GM18517 (cell line): Measurements from ENCODE around the gene ZFY.
"Not testable (repeated sequence)": the region's sequence is repeated elsewhere in the genome, so short reads cannot be mapped to it uniquely, and the experiment has no call there.

Experiments
- ATAC-seq: cut with Tn5 transposase; IDR thresholded peaks from one replicate; pipeline ENCODE4 v1.9.1; 2021; ENCODE audit warnings: mild to moderate bottlenecking, moderate library complexity; ENCODE audit not compliant: unreplicated experiment

Gene ZFY

GRCh38 chrY:2972708-2973107, 37.5 kb downstream of the ZFY start:
- no peak for ATAC-seq

- ATAC-seq = no peak
Measured at GRCh38 chrY:2973110-2973751, 38.0 kb downstream of the ZFY start.

GRCh38 chrY:2979283-2979682, 44.1 kb downstream of the ZFY start:
- ATAC-seq = no peak

- no peak for ATAC-seq
Measured at GRCh38 chrY:2984491-2984890, 49.3 kb downstream of the ZFY start.

GRCh38 chrY:2987178-2987577, 52.0 kb downstream of the ZFY start:
- not testable (repeated sequence) for ATAC-seq

- not testable (repeated sequence) for ATAC-seq
Measured at GRCh38 chrY:2997369-2997768, 62.2 kb downstream of the ZFY start.

GRCh38 chrY:3002190-3002589, 67.0 kb downstream of the ZFY start:
- ATAC-seq = no peak

GRCh38 chrY:3002680-3003515, 67.7 kb downstream of the ZFY start:
- no peak for ATAC-seq

GRCh38 chrY:3003516-3003830, 68.3 kb downstream of the ZFY start:
- no peak for ATAC-seq

- no peak for ATAC-seq
Measured at GRCh38 chrY:3003846-3004245, 68.7 kb downstream of the ZFY start.

GRCh38 chrY:3006031-3006430, 70.8 kb downstream of the ZFY start:
- ATAC-seq = not testable (repeated sequence)

- ATAC-seq = no peak
Measured at GRCh38 chrY:3007967-3008366, 72.8 kb downstream of the ZFY start.

- no peak for ATAC-seq
Measured at GRCh38 chrY:3012226-3012625, 77.0 kb downstream of the ZFY start.

- no peak for ATAC-seq
Measured at GRCh38 chrY:3016594-3016993, 81.4 kb downstream of the ZFY start.

GRCh38 chrY:3018546-3018945, 83.4 kb downstream of the ZFY start:
- no peak for ATAC-seq

GRCh38 chrY:3019584-3019983, 84.4 kb downstream of the ZFY start:
- ATAC-seq = no peak

GRCh38 chrY:3021176-3021575, 86.0 kb downstream of the ZFY start:
- no peak for ATAC-seq

- ATAC-seq = no peak
Measured at GRCh38 chrY:3023606-3024005, 88.4 kb downstream of the ZFY start.

GRCh38 chrY:3025357-3025756, 90.2 kb downstream of the ZFY start:
- no peak for ATAC-seq
